Measurements from ENCODE around the gene RPL19.
"Not testable (repeated sequence)": the region's sequence is repeated elsewhere in the genome, so short reads cannot be mapped to it uniquely, and the experiment has no call there.

The RPL19 gene

GRCh38 chr17:39244016-39244599, 44.0 kb downstream of the RPL19 start:
- no peak for DNase-seq (ENCODE audit: low read depth in 2 of 2, low spot score in 1 of 2)

- DNase-seq (ENCODE audit: low read depth in 2 of 2, low spot score in 1 of 2): peak; percentile 67 to 91
Measured at GRCh38 chr17:39244600-39245570, 44.8 kb downstream of the RPL19 start.

- DNase-seq (ENCODE audit: low read depth in 2 of 2, low spot score in 1 of 2): no peak
Measured at GRCh38 chr17:39246274-39246673, 46.2 kb downstream of the RPL19 start.

- not testable (repeated sequence) for DNase-seq (ENCODE audit: low read depth in 2 of 2, low spot score in 1 of 2)
Measured at GRCh38 chr17:39250076-39250475, 50.0 kb downstream of the RPL19 start.

- no peak for DNase-seq (ENCODE audit: low read depth in 2 of 2, low spot score in 1 of 2)
Measured at GRCh38 chr17:39251997-39252396, 51.9 kb downstream of the RPL19 start.

GRCh38 chr17:39252788-39253460, 52.8 kb downstream of the RPL19 start:
- DNase-seq (ENCODE audit: low read depth in 2 of 2, low spot score in 1 of 2): no peak

All from stimulated activated CD8-positive, alpha-beta memory T cell treated with anti-CD3 and anti-CD28 coated beads, Interleukin-4, amount 100 ng/mL, for 4 hours (primary cell).